ENCODE measurements around the gene FOXA3.

FOXA3 gene

DNA sequence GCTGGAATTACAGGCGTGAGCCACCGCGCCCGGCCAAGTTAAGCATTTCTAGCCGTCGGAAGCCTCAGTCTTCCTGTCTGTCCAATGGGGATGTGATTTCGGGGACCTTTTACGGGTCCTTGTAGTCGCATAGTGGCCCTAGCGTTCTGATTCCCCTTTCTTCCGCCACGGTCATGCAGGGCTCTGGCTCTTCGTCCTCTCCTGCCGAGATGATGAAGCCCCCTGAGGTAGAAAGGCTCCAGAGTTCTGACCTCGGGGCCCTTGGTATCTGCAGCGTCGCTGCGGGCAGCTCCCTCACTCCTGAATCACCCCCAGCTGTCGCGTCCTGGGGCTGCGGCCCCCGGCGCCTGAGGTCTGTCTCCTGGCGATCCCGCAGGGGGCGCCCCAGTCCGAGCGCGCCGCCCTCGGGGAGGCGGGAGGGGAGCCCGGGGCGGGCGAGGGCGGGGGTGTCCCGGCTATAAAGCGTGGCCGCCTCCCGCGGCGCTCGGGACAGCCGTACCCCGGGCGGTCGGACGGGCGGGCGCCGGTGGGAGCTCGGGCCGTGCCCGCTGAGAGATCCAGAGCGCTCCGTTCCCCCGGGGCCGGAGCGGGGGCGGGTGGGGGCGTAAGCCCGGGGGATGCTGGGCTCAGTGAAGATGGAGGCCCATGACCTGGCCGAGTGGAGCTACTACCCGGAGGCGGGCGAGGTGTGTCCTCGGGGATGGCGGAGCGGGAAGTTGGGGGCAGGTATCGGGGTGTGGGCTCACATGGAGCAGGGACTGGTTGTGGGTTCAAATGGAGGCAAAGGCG is at the start of gene FOXA3:
TSS of gene FOXA3 (plus strand) at position 487 of the 789 bp plus-strand sequence. CDS start at position 618, 131 bp downstream.
- peak; percentile 81 for DNase-seq

DNA sequence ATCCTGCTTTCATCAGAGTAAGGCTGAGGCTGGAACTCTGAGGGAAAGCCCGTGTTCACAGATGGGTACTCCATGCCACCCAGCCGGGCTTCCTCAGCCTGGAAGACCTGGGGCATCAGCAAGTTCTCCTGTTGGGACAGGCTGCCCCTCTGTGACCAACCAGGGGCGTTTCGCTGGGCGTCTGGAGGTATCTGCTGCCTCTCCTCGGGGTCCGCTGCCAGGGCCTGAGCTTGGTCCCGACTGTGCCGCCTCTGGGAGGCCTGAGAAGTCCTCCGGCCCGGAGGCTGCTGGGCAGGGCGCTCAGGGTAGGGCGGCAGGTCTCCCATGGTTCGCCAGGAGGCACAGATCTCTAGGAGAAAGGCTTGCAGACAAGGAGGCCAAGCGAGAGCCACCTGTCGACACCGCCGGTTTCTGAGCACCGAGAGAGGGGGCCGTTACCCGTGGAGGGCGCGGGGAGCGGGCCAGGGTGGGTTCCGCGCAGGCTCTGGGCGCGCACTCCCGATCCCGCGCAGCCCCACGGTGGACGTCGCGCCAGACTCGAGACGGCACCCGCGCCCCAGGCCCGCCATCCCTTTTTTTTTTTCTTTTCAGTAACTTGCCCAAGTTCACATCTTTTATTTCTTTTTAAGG is 49.2 kb upstream of the FOXA3 start, which contains the start of gene RSPH6A:
TSS of gene RSPH6A (minus strand) at position 458 of the 630 bp plus-strand sequence. CDS start at position 326, 132 bp downstream.
- DNase-seq, result peak; percentile 63

DNA sequence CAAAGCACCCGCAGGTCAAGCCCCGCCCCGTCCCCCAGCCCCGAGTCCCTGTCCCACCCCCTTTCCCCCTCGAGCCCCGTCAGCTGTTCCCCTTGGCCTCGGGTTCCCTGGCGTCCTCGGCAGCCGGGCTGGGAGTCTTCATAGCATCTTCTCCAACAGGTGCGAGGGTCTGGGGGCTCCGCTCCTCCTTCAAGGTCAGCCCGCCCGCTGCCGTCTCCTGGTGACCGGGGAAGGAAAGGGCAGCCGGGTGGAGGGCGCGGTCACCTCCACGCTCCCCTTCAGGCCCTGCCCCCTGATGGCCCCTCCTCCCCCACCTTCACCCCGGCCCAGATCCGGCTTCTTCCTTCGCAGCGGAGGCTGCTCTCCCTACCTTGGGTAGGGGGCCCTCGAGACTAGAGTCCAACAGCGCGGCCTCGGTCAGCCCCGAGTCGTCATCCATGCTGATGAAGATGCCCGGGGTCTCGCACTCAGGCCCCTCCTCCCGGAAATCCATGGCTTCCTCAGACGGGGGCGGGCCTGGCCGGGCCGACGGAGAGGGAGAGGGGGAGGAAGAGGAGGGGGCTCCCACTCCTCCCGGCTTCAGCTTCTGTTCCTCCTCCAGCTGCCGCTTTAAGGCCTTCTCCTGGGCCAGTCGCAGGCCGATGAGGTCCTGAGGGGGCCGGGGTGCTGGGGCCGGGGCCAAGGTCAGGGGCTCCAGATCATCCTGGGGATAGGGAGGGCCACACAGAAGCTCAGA is 48.5 kb upstream of the FOXA3 start:
- peak; percentile 93 for DNase-seq

DNA sequence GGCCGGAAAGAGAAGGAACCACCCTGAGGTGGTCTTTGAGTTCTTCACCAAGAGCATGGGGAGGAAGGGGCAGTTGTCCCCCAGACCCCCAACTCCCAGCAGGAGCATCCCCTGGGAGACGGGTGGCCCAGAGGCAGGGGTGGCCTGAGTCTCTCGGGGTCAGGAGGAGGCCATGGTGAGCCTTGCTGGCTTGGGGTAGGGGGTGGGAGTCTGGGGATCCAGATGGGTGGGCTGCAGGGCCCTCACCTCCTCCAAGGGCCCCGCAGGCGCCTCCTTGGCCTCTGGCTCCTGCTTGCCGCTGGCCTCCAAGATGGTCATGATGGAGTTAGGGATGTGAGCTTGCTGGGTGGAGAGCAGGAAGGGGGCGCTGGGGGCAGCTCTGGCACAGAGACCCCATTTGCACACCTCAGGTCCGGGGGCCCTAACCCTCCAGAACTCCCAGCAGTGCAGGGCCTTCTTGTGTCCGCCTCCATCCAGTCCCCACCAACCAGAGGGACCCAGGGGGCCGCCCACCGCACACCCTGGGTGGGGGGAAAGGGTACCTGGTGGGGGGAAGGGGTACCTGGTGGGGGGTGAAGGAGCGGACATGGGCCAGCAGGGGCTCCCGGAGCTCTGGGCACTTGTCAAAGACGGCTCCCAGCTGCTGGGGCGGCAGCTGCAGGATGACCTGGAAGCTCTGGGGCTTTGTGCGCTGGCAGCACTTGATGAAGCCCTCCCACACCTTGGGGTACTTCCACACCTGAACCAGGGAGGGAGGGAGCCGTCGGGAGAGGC is 47.7 kb upstream of the FOXA3 start:
- DNase-seq, result no peak

DNA sequence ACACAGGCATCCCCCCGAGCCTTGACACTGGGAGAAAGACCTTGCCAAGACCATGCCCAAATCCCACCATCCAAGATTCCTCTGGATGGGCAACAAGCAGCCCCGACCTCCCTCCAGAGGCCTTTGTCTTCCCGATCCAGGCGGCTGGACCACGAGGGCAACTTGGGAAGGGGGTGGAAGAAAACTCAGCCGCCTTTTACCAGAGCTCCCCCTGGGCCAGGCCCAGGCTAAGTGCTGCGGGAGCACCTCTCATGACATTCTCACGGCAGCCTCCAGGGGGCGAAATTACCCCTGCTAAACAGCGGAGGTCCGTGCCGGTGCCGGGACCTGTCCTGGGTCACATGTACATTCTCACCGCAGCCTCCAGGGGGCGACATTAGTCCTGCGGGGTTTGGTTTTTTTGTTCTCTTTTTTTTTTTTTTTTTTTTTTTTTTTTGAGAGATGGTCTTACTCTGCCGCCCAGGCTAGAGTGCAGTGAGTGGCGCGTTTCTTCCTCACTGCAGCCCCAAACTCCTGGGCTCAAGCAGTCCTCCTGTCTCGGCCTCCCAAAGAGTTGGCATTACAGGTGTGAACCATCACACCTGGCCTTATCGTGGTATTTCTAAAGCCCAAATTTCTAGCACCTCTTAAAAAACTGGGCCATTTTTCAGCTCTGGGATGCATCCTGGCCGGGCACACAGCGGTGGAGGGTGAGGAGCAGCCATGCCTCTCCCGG is 47.0 kb upstream of the FOXA3 start:
- peak; percentile 99 for DNase-seq

DNA sequence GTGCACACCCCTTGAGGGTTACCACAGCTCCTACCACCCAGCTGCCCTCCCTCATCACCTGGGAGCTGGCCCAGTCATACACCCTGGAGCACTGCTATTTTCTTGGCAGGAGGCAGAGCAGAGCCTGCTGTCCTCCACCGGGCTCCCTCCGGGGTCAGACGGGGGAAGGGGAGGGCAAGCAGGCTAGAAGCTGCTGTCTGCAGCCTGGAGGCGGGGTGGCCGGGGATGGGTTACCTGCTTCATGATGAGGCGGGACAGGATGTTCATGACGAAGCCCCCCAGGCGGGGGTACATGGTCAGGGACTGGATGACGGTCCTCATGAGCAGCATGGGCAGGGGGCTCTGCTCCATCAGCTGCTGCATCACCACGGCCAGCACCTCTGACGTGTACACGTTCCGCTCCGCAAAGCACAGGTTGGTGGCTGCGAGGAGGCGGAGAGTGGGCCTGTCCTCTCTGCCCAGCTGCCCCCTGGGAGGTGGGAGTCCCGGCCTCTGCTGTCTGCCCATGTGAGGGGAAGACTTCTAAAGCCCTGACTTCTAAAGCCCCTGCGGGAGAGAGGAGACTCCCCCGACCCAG is 46.3 kb upstream of the FOXA3 start:
- peak; percentile 85 for DNase-seq

DNA sequence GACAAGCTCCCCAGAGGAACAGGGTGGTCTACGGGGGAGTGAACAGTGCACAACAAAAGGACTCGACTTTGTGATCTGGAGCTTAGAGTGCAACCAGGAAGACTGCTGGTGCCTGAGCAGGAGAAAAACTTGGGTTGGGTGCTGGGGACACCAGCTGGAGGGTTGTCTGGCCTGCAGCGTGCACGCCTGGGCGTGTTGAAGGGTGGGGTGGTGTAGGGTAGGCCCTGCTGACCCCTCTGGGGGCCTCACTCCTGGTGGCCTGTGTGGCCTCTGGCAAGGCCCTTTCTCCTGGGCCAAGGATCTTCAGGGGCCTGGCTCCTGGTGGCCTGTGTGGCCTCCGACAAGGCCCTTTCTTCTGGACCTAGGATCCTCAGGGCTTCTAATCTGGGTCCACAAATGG is 44.4 kb upstream of the FOXA3 start:
- DNase-seq, result peak; percentile 43

DNA sequence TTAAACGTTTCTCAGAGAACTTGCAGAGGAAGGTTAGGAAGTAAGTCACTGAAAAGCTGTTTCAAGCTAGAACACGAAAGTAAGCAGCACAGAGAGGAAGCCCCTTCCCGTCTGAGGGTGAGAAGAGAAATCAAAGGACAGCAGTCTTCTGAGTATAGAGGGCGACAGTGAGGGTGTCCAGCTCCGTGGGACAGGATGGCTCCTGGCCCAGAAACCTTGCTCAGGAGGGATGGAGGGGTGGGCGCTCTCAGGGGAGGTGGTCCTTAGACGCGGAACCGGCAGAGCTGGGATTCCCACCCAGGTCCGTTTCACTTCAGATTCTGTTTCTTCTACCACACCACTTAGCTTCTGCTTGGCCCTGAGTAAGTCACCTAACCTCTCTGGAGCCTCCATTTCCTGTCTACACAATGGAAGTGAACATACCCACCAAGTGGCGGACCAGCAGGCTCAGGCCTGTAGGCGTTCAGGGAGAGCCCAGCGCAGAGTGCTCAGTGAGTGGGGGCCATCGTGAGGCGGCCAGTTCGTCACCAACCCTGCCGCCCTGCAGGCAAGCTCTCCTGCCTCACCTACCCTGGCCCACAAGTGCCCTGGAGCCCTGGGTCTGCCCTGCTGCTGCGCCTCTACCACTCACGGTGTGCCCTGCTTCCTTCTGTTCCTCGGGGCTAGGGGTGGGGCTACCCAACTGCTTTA is 43.6 kb upstream of the FOXA3 start:
- peak; percentile 48 for DNase-seq

DNA sequence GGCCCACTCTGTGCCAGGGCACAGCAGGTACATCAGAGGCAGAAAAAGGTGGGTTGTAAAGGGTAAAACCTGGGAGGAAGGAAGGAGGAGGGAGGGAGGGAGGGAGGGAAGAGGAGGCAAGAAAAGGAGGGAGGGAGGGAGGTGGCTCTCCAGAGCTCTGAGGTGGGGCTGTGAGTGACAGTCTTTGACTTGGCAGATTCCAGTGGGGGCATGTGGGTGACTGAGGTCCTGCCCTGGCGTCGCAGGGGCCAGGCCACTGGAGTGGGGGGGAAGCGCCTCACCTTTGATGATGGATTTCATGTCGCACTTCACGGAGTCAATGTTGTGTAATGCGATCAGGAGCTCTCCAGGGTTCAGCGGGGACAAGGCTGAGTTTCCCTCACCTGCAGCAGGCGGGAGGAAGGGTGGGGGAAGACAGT is 43.0 kb upstream of the FOXA3 start:
- DNase-seq, result no peak

DNA sequence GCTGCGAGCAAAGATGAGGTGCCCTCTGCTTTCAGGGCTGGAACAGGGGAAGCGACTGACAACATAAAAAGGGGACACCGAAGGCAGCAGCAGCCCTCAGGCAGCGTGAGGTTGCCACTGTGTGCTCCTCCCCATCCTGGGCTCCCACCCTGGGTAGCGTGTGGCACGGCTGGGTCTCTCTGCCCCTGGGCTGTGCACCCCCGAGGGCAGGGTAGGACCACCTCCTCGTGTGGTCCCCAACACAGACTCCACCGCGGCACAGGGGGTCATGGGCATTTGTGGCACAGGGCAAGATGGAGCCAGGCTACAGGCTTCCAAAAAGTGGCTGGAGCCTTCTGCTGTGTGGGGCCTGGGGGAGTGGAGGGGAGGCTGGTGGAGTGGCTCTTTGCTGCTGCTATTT is 42.6 kb upstream of the FOXA3 start:
- DNase-seq, result no peak

DNA sequence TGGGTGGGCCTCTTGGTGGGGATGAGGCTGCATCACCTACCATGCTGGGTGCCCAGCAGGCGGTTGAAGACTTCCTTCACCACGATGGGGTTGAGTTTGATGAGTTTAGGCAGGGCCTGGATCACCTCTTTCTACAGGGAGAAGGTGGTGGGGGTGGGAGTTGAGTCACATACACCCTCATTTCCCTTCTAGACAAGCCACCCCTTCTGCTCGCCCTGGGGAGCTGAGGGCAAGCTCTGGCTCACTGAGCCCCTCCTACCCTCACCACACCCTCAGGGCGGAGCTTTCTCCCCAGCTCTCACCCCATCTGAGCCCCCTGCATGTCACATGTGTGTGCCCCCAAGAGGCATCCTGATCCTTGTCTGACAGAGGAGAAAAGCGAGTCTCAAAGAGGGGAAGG is 41.4 kb upstream of the FOXA3 start:
- peak; percentile 42 for DNase-seq

DNA sequence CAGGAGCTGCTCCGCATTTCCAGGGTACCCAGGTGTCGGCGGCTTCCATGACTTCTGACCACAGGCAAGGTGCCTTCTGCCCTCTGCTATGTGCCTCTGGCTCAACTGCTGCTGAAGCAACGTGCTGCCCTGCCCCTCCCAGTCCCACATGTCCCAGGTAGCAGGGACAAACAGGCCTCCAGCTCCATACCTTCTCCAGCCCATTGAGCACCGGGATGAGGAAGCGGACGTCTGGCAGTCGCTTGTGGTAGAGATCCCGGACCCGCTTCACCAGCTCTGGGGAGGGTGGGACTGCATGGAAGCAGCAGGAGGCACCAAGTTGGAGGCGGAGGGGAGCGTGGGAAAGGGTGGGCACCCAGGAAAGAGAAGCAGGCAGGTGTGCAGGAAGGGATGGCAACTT is 40.9 kb upstream of the FOXA3 start:
- DNase-seq, result peak; percentile 48

DNA sequence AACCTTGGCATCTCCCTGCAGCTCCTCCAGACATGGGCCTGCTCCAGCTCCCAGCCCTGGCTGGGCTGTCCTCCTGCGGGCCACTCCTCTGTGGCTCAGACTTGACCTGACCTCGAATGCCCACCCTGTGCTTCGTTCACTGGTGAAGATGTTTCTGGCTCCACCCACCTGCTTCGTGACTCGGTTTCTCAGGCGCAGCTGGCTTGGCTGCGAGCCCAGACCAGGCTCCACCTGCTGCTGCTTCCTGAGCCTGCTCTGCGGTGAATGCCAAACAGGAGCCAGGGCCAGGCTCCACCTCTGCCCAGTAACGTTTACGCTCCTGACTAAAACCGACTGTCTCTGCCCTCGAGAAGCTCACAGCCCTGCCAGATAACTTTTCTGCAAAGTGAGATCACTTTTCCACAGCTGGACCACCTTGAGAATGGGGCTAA is 40.1 kb upstream of the FOXA3 start:
- peak; percentile 46 for DNase-seq

DNA sequence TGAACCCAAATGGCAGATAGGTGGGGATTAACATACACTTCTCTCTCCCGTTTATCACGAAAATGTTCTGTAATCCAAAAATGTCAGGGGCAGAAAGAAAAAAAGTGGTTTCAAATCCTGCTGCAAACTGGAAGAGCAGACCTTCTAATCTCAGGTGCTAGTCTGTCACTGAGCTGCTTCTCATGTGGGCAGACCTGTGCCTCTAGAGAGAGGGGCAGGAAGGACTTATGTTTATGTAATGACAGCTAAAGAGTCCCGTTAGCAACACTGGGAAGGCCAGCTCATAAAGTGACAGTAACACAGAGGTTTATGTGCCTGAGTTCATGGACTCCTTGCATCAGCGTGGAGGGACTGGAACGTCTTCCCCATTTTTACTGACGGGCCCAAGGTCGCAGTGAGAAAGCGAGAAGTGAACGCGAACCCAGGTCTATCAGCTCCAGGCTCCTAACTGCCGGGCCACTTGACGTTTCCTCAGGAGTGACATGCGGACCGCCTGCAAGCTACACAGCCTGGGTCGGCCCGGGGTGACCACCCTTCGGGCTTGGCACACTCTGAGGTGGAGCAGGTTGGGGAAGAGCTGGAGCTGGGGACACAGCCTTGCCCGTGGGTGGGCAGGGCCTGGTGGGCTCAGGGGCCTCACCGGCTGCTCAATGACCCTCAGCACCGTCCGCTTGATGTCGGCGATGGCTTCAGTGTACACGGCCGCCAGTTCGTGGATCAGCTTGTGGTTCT is 39.4 kb upstream of the FOXA3 start:
- DNase-seq, result peak; percentile 50

DNA sequence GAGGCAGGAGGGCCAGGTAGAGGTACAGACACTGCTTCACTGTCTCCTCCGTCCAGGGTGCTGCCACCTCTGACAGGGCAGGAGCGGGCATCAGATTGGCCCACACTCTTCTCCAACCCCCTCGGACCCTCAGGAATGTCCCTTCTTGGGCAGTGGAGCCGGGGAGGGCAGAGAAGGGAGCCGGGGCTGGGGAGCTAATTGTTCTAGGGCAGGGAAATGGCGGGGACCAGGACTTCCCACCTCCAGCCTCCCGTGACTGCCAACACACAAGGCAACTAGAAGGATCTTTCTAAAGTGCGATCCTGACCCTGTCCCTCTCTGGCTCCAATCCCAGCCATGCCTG is 38.9 kb upstream of the FOXA3 start:
- DNase-seq, result peak; percentile 36

DNA sequence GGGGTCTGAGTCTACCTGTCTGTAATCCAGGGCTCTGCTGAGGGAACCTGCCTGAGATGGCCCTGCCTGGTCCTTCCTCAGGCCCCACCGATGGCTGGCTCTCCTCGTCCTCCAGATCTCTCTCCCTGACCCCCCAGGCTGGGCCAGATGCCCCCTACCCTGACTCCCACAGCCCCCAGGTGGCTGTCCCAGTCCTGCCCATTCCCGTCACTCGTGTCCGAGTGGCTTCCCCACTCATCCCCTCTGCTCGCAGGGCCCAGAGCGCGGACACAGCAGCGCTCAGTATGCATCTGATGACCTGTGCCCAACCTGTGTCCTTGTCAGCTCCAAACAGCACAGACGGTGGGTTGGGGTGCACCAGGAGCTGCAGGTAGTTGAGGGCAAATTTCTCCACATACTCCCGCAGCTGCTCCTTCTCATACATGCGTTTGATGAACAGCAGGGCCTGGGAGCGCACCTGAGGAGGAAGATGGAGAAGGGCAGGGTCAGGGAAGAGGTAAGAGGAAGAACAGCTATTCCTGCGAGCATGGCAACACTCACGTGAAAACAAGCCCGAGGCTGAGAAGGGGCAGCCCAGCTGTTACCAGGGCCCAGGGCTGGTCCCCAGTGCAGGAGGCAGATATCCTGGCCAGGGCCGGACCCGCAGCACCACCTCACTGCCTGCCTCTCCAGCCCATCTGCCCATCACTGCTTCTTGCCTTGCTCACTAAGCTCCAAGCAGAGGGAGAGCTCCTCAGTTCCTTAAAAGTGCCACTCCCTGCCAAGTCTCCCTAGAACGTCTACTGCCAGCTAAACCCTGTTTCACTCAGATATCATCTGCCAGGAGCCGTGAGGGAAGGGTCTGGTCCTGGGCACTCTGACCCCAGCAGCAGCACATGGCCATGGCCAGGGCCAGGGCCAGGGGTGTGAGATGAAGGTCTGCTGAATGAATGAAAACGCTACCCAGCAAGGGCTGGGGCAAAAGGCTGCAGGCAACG is 37.9 kb upstream of the FOXA3 start:
- DNase-seq, result peak; percentile 42

DNA sequence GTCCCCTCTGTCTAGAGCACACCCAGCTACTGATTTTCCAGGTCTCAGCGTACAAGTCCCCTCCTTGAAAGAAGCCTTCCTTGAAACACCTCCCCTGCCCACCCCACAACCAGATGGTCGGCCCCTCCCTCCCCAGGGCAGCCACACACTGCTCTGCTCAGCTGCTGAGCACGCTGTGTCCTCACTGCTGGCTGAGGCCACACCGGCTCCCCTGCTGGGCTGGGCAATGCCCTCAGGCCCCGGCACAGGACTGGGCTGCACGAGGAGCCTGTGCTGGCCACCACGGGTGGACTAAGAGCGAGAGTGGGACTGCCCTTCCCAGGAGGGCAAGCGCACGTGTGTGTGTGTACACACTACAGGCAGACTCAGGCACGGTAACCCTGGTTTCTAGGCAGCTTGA is 37.2 kb upstream of the FOXA3 start:
- peak; percentile 36 for DNase-seq

DNA sequence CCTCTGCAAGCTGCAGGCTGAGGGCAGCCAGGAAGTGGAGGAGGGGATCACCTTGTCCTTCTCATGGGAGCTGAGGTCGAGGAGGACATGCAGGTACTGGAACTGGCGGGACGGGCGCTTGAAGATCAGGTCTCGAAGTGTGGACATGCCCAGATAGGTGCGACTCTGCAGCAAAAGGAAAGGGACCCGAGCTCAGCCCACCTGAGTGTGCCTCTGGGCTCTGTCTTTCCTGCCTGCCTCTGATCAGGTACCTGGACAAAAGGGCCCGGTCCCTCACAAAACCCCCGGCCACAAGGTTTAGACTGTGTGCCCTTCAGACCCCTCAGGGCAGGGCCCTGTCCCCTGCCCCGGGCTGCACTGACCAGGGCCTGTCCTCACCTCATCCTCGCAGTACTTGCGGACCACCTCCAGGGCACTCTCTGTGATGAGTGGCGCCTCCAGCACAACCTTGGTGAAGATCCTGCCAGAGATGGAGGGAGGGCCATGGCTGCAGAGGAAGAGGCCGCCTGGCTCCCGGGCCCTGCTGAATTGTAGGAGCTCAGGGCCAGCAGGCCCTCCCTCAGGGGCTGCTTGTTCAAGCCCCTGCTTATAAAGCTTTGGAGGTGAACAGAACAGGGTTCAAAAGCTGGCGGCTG is 36.5 kb upstream of the FOXA3 start:
- peak; percentile 49 for DNase-seq

DNA sequence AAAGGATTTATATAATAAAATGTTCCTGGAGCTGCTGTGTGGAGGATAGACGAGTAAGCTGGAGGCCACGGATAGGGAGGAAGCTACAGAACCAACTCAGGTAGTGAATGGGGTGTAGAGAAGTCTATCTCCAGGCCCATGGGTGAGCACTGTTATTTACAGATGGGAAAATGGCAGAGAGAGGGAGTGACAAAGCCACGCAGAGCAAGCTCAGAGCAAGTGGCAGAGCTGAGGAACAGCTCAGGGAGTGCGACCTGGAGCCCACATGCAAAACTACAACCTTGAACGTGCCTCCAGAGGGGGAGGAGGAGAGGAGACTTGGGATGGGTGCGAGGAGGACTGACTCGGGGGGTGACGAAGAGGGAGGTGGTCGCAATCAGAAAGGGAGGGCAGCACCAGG is 35.6 kb upstream of the FOXA3 start:
- peak; percentile 34 for DNase-seq

All from islet precursor cell (in vitro differentiated cells).